Measurements from ENCODE around the gene CNTNAP5. TPM values are rescaled to one million over a fixed set of nuclear protein-coding genes. Genes with fewer than 3 reads are reported as not detected.

CNTNAP5 gene
- total RNA-seq, 1 experiment from 2014 or later: not detected

DNA sequence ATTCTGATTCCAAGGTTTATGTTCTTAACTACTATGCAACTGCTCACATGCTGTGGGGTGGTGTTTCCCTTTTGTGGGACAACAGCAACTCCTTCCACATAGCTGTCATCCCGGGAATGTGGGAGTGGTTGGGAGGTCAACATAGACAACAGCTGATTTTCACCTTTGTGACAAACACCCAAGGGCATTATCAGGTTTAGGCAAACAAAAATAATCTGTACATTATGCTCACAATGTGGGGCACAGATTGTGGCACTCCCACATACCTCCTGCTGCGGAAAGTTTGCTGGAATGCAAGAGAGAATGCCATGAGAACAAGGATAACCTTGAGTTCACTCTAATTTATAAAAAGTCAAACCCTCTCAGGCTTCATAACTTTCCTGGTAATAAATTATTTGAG lies 582.6 kb downstream of the CNTNAP5 start:
- DNase-seq (ENCODE audit: low read depth): no peak
- in situ Hi-C loops (cut with HindIII; ENCODE audit: low pct_unique_long_range_greater_than_20kb, low sequenced_read_pairs): no loop called here

DNA sequence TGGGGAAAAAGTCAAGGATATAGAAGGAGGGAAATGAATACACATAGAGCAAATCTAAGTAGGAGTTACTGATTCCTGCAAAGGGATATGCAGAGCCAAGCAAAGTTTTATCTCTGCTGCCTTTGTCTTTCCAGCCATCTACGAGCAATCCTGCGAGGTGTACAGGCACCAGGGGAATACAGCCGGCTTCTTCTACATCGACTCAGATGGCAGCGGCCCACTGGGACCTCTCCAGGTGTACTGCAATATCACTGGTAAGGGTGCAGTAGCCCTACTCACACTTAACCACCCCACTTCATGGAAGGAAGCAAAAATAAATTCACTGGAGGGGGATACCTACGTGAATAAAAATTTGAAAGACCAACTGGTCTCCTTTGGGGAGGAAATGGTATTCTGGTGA lies 584.6 kb downstream of the CNTNAP5 start:
- DNase-seq (ENCODE audit: low read depth): no peak

DNA sequence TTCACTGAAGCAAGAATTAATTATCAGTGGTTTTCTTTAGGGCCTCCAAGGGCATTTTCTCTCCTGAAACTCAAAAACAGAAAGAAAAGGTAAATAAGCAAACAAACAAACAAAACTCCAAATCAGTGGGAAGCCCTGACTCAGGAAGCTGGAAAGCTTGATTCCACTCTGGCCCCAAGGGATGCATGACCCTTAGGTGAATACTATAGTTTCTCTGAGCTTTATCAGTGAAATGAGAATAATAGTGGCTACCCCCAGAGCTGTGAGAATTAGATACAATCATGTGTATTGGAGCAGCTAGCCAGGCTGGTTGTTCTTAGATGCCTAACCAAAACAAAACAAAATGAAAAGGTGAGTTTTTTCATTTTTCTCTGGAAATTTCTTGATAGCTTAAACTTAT lies 585.1 kb downstream of the CNTNAP5 start:
- DNase-seq (ENCODE audit: low read depth): no peak
- in situ Hi-C loops (cut with HindIII; ENCODE audit: low pct_unique_long_range_greater_than_20kb, low sequenced_read_pairs): no loop called here

More for the DNA sequence above, 584.6 kb downstream of the CNTNAP5 start:
- in situ Hi-C loops (cut with HindIII; ENCODE audit: low pct_unique_long_range_greater_than_20kb, low sequenced_read_pairs): no loop called here

DNA sequence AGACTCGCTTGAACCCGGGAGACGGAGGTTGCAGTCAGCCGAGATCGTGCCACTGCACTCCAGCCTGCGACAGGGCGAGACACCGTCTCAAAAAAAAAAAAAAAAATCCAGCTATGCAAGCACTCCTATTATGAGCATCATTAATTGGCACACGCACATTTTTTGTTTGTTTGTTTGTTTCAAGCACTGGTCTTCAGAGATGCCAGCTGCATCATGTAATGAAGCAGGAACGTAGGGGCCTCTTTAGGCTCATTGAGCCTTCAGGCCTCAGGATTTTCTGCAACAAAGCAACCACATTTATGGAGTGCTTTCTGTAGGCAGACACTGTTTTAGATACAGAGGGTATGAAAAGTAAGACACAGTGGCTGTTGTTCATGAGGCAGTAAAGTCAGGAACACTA lies 585.8 kb downstream of the CNTNAP5 start:
- DNase-seq (ENCODE audit: low read depth): no peak
- in situ Hi-C loops (cut with HindIII; ENCODE audit: low pct_unique_long_range_greater_than_20kb, low sequenced_read_pairs): no loop called here

DNA sequence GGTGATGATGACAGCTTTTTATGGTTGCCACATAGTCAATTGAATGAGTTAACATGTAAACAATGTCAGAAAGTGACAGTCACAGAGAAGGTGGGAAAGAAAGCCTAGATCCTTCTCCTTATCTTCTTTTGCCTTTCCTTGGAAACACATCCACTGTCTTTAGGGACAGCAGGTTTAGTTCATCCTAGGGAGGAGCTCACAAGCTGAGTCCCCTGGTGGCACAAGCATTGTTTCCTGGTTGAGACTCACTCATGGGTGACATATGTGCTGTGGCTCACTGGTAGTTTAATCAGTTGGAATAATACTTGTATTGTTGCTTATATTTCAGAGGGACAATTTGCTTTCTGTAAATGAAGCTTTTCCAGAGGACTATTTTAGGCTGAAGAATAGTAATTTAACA lies 598.5 kb downstream of the CNTNAP5 start:
- no peak for DNase-seq (ENCODE audit: low read depth)
- in situ Hi-C loops (cut with HindIII; ENCODE audit: low pct_unique_long_range_greater_than_20kb, low sequenced_read_pairs): no loop called here

DNA sequence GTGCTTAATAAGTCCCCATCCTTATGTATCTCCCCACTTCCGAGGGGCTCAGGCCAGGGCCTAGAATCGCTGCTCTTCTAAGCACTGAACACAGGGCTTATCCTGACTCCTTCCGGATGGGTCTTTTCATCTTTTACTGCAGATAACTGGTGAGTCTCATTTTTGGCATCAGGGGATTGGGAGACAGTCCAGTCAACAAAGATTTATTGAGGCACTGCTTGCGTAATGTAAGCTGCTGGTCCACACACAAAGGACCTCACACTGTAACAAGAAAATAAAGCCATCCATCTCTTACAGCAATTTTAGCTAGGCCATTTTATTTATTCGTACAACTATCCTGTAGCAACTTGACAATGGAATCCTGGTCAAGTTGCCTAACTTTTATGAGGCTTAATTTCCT lies 600.5 kb downstream of the CNTNAP5 start:
- in situ Hi-C loops (cut with HindIII; ENCODE audit: low pct_unique_long_range_greater_than_20kb, low sequenced_read_pairs): no loop called here
- no peak for DNase-seq (ENCODE audit: low read depth)

DNA sequence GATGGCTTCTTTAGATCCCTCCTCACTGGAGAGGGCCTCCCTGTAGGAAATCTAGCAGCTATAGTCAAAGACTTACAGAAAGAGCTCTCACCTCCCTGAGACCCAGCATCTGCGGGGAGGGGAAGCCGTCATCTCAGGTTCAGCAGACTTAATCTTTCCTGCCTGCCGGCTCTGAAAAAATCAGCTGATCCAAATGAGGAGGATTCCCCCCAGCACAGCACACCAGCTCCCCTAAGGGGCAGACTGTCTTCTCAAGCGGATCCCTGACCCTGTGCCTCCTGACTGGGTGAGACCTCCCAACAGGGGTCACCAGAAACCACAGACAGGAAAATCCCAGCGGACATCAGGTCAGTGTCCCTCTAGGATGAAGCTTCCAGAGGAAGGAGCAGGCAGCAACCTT lies 601.9 kb downstream of the CNTNAP5 start:
- DNase-seq (ENCODE audit: low read depth): no peak
- in situ Hi-C loops (cut with HindIII; ENCODE audit: low pct_unique_long_range_greater_than_20kb, low sequenced_read_pairs): no loop called here

DNA sequence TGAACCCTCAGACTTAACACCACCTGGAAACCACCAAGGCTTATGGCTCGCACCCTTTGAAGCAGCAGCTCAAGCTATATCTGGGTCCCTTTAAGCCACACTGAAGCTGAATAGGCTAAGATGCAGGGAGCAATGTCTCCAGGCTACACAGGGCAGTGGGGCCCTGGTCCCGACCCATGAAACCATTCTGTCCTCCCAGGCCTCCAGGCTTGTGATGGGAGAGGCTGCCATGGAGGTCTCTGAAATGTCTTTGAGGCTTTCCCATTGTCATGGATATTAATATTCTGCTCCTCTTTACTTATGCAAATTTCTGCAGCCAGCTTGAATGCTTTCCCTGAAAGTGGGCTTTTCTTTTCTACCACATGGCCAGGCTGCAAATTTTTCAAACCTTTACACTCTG lies 608.7 kb downstream of the CNTNAP5 start:
- no peak for DNase-seq (ENCODE audit: low read depth)

DNA sequence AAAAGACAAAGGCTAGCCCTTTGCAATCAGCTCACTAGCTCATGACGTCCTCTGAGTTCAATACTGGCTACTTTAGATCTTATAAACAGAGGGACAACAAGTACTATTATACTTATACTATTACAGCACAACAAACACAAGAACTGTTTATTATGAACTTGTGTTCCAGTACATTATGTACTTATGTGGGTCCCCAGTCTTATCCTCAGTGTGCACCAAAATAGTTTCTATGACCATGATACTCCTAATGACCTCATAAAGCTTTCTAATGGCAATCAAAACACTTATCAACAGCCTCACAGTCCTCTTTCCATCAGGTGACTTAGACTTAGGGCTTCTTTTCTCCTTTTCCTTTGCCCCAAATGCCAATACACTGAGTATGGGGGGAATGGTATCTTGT lies 614.4 kb downstream of the CNTNAP5 start:
- no peak for DNase-seq (ENCODE audit: low read depth)
- in situ Hi-C loops (cut with HindIII; ENCODE audit: low pct_unique_long_range_greater_than_20kb, low sequenced_read_pairs): no loop called here

More for the DNA sequence above, 608.7 kb downstream of the CNTNAP5 start:
- in situ Hi-C loops (cut with HindIII; ENCODE audit: low pct_unique_long_range_greater_than_20kb, low sequenced_read_pairs): no loop called here

DNA sequence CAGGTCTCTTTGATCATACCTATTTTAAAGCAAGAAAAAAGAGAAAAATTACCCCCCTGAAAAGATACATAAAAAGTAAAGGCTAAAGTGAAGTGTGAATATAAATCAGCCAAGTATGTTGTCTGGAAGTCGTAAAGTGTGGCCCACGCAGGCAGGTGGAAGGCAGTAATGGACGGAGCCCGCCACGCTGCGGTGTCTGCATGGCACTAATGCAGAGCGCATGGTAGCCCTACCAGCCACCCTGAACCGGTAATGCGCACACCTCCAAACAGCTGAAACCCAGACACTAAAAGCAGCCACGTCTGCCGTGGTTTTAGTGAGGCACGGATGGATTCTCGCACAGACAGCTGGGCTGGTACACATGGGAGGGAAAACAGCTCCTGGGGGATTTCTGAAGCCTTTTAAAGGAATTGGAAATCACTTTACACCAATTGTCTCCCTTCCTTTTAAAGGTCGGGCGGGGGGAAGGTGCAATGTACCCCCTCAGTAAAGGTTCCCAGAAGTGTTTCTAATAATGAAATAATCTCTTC lies 615.2 kb downstream of the CNTNAP5 start:
- in situ Hi-C loops (cut with HindIII; ENCODE audit: low pct_unique_long_range_greater_than_20kb, low sequenced_read_pairs): no loop called here
- DNase-seq (ENCODE audit: low read depth): no peak

DNA sequence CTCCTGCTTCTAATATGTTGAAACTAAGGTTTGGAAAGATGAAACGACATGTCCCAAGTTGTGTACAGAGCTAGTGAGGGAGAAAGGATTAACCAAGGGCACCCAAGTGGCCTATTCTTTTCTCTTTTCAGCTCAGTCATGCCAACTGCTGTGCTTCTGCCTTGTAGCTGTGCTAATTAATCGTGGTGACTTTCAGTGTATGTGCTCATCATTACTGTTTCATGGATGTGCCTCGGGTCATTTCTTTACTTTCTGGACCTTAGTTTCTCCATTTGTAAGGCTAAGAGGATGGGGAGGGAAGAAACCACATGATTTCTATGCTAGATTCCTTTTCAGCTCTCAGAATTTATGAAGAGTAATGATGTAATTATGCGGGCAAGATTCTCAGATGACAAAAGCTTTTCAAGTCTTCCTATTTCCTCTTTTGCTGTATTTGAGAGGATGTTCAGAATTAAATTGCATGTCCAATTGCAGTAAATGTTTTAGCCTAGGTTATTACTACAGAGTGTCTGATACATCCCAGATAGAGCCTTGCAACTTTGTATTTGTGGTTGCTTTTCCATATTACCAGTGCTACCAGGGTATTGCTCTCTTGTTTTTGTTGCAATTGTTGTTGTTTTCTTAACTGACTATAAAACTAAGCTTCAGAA lies 621.2 kb downstream of the CNTNAP5 start:
- DNase-seq (ENCODE audit: low read depth): no peak
- in situ Hi-C loops (cut with HindIII; ENCODE audit: low pct_unique_long_range_greater_than_20kb, low sequenced_read_pairs): no loop called here

DNA sequence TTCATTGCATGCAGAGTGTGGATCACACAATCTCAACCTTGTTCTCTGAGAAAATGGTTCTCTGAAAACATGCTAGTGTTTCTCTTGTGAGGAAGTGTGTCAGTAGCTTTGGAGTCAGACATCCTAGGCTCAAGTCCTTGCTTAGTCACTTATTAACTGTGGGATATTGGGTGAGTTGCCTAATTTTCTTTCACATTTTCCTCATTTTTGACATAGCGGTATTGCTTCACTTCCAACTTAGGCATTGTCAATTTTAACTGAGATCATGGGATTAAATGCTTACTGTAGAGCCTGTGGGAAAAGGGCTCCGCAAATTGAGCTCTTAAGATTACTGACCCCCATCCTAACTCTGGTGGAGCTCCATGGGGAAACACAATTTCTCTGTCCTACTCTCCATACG lies 622.2 kb downstream of the CNTNAP5 start:
- in situ Hi-C loops (cut with HindIII; ENCODE audit: low pct_unique_long_range_greater_than_20kb, low sequenced_read_pairs): no loop called here
- no peak for DNase-seq (ENCODE audit: low read depth)

DNA sequence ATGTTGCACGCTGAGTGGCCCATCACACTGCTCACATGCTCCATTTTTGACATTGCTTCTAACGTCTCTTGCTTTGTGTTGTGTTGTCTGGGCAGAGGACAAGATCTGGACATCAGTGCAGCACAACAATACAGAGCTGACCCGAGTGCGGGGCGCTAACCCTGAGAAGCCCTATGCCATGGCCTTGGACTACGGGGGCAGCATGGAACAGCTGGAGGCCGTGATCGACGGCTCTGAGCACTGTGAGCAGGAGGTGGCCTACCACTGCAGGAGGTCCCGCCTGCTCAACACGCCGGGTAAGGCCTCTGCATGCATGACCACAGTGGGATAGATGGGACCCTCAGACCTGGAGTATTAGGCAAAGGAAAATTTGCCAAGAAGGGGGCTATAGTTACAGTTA lies 622.6 kb downstream of the CNTNAP5 start:
- DNase-seq (ENCODE audit: low read depth): no peak
- in situ Hi-C loops (cut with HindIII; ENCODE audit: low pct_unique_long_range_greater_than_20kb, low sequenced_read_pairs): no loop called here

DNA sequence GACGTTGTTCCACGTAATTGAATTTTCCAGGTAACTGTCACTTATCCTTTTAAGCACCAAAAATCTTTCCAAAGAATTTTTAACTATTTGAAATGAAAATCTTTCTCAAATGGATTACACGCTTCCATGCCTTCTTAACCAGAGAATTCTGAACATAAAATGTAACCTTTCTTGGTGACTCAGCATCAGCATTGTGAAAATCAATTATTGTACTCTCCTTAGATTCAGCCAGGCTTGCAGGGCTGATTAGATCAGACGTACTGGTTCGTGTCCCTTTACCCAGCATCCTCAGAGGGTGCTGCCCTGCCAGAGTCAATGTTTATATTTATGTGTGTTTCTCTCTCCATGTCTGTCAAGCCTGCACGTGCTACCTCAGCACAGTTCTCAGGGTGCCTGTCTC lies 623.9 kb downstream of the CNTNAP5 start:
- in situ Hi-C loops (cut with HindIII; ENCODE audit: low pct_unique_long_range_greater_than_20kb, low sequenced_read_pairs): no loop called here
- DNase-seq (ENCODE audit: low read depth): peak; percentile 22

DNA sequence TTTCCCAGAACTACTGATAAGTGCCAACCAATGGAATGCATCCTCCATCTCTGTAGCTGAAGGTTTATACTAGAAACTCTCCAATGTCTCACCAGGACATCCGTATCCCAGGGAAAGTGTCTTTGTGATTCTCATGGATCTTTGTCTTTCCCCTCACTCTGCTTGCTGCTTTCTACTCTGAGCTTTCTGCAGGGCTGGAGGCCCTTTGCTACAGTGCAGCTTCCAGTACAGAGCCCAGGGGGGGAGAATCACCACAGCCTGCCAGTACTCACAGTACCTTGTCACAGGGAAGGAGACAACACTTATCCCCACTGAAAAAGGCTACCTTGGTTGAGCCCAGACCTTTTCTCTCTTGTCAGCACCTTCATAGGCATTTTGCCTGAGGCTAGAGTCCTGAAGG lies 627.0 kb downstream of the CNTNAP5 start:
- DNase-seq (ENCODE audit: low read depth): no peak
- in situ Hi-C loops (cut with HindIII; ENCODE audit: low pct_unique_long_range_greater_than_20kb, low sequenced_read_pairs): no loop called here

DNA sequence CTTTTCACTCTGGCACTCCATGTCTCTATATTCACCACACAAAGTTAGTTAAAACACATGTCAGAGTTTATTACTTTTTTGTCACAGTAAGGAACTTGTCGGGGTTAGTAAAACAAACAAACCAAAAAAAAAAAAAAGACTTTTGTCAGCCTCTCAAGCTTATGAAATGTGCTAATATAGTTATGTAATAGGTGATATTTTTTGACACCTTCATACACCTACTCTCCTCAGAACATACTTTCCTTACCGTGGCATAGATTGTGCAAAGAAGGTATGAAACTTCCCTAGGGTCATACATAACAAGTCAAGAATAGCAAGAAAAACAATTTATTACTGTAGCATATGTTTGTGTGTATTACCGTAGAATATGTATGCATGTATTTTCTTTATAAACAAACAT lies 633.3 kb downstream of the CNTNAP5 start:
- DNase-seq (ENCODE audit: low read depth): no peak
- in situ Hi-C loops (cut with HindIII; ENCODE audit: low pct_unique_long_range_greater_than_20kb, low sequenced_read_pairs): no loop called here

DNA sequence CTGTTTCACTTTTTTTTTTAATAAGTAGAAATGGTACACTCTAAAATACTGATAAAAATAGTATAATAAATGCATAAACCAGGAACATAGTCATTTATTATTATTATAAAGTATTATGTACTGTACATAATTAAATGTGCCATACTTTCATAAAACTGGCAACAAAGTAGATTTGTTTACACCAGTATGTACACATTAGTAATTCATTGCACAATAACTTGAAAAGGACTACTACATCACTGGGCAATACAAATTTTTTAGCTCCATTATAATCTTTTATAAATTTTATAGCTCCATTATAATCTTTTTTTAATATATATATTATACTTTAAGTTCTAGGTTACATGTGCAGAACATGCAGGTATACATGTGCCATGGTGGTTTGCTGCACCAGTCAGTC lies 636.5 kb downstream of the CNTNAP5 start:
- in situ Hi-C loops (cut with HindIII; ENCODE audit: low pct_unique_long_range_greater_than_20kb, low sequenced_read_pairs): no loop called here
- DNase-seq (ENCODE audit: low read depth): no peak

DNA sequence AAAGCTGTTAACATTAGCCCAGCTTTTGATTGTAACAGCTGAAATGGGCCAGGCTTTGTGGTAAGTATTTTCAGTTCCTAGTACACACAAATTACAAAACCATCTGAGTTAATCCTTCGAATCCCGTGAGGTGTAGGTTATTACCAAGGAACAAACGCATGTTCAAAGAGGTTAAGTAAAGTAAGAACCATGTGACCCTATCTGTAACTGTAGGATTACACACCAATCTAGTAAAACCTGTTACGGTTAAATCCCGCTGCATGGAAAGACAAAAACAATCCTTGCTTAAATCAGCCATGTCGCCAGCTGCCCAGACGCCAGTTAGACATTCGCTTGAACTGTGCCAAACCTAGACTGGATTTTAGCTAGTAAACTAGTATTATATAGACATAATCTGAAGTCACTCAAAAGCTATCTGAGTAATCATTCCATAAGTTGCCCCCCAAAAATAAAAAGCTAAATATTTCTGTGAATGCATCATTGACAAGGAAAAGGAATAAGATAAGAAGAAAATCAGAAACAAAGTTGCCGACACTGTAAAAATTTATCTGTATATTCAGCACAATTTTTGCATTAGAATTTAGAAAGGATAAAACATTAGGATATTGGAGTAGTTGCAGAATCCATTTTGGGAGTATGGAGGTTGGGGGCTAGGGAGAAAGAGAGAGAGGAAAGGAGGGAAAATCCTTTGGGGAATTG lies 638.0 kb downstream of the CNTNAP5 start:
- no peak for DNase-seq (ENCODE audit: low read depth)
- in situ Hi-C loops (cut with HindIII; ENCODE audit: low pct_unique_long_range_greater_than_20kb, low sequenced_read_pairs): no loop called here

DNA sequence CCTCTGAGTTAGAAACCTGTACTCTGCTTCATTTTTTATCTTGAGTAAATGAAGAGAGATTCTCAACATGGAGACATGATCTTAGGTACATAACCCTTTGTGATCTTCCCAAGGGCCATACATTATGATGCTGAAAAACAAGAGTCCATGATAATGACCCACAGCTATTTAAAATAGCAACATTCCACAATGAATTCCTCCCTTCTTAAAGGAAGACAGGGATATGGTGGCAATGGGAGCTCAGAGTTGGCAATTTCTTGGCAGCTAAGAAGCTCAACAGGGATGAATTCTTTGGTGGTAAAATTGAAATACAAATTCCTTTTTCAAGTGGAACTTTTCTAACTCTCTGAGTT lies 638.5 kb downstream of the CNTNAP5 start:
- DNase-seq (ENCODE audit: low read depth): no peak
- in situ Hi-C loops (cut with HindIII; ENCODE audit: low pct_unique_long_range_greater_than_20kb, low sequenced_read_pairs): no loop called here

DNA sequence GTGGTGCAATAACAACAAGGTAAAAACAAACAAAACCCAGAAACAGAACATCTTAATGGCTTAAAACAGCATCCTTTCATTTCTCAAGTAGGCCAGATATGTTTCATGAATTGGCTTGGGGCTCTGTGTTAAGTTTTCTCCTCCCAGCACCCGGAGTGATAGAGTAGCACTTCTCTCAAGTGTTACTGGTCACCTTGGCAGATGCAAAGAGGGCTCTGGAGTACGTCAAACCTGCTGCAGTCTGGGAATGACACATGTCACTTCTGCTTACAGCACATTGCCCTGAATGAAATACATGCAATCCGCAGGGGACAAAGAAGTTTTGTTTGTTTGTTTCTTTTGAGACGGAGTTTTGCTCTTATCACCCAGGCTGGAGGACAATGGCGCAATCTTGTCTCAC lies 639.3 kb downstream of the CNTNAP5 start:
- no peak for DNase-seq (ENCODE audit: low read depth)
- in situ Hi-C loops (cut with HindIII; ENCODE audit: low pct_unique_long_range_greater_than_20kb, low sequenced_read_pairs): no loop called here

Measured in Caki2 (cell line).